Measurements from ENCODE around the gene WASF2.
"Not testable (repeated sequence)": the region's sequence is repeated elsewhere in the genome, so short reads cannot be mapped to it uniquely, and the experiment has no call there.

Gene WASF2

GRCh38 chr1:27489973-27490741 is at the start of gene WASF2:
Gene WASF2, minus strand, starts transcription at chr1:27490167. Its CDS starts 61,277 bp downstream, at chr1:27428890.
- DNase-seq = peak; percentile 92

- DNase-seq = no peak
Observed at GRCh38 chr1:27538793-27539192, 48.8 kb upstream of the WASF2 start.

GRCh38 chr1:27538305-27538676 is 48.3 kb upstream of the WASF2 start:
- DNase-seq = not testable (repeated sequence)

GRCh38 chr1:27536767-27537166 is 46.8 kb upstream of the WASF2 start:
- peak; percentile 60 for DNase-seq

GRCh38 chr1:27536010-27536757 is 46.2 kb upstream of the WASF2 start:
- DNase-seq = no peak

- DNase-seq = no peak
Observed at GRCh38 chr1:27535386-27535785, 45.4 kb upstream of the WASF2 start.

GRCh38 chr1:27531959-27532685 is 42.2 kb upstream of the WASF2 start:
- no peak for DNase-seq

- DNase-seq = no peak
Observed at GRCh38 chr1:27530192-27530591, 40.2 kb upstream of the WASF2 start.

GRCh38 chr1:27529704-27530018 is 39.7 kb upstream of the WASF2 start:
- DNase-seq = no peak

- DNase-seq = peak; percentile 51
Observed at GRCh38 chr1:27528818-27529703, 39.1 kb upstream of the WASF2 start.

- peak; percentile 98 for DNase-seq
Observed at GRCh38 chr1:27527890-27528817, 38.2 kb upstream of the WASF2 start.

GRCh38 chr1:27527223-27527889 is 37.4 kb upstream of the WASF2 start:
- peak; percentile 97 for DNase-seq

GRCh38 chr1:27526569-27527222 is 36.7 kb upstream of the WASF2 start:
- no peak for DNase-seq

- peak; percentile 83 for DNase-seq
Observed at GRCh38 chr1:27525296-27526272, 35.6 kb upstream of the WASF2 start.

GRCh38 chr1:27523337-27524020 is 33.5 kb upstream of the WASF2 start:
- no peak for DNase-seq

GRCh38 chr1:27522432-27523336 is 32.7 kb upstream of the WASF2 start:
- peak; percentile 77 for DNase-seq

- DNase-seq = no peak
Observed at GRCh38 chr1:27521861-27522431, 32.0 kb upstream of the WASF2 start.

Data from NCI-H510A (cell line).